Suprapubic skin (tissue), 4 donors: ENCODE results near the gene SLC9C1.

Source experiments
- EP300 ChIP-seq: sonication (generic); formaldehyde crosslinking; IDR thresholded peaks from one replicate; pipeline ENCODE4 v1.6.1; 2017; ENCODE audit warnings: antibody characterized with exemption
- POLR2A ChIP-seq, 2 donors: fragments of 450-650 bp; IDR thresholded peaks; one replicate each; pipeline ENCODE4 v1.6.1; 2017; ENCODE audit warnings: antibody characterized with exemption in 2 of 2, mild to moderate bottlenecking in 2 of 2, moderate library complexity in 2 of 2
- POLR2AphosphoS5 ChIP-seq, 3 donors: sonication (generic); formaldehyde crosslinking; IDR thresholded peaks; one replicate each; pipeline ENCODE4 v1.6.1; 2017; ENCODE audit warnings: antibody characterized with exemption in 3 of 3
- TF ChIP-seq, protein P1 (sequence below), 2 donors: fragments of 200-600 bp in 1 of 2; fragments of 450-650 bp in 1 of 2; sonication (generic) in 1 of 2; IDR thresholded peaks; one replicate each; pipeline ENCODE4 v1.5.1; 2016 to 2019; ENCODE audit warnings: antibody characterized with exemption in 2 of 2, mild to moderate bottlenecking in 1 of 2, moderate library complexity in 1 of 2

DNA sequence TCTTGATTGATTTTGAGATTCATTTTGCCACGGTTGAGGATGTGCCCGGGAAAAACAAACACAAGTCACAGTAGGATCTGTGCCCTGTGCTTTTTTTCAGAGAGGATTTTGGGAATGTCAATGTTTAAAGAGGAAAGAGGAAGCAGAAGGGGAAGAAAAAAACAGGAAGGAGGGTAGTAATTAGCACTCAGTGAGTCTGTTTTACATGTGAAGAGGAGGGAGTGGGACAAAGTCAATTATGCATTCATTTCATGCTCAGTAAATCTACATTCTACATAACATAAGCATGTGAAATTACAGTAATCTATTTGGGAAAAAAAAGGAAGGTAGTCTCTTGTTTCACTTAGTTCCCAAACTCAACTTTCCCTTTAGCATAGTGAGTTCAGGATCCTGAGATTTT, 20.6 kb upstream of the SLC9C1 start:
- TF ChIP-seq POLR2A (IDR thresholded peaks at IDR 0.05) (no peak), POLR2AphosphoS5 (IDR thresholded peaks at IDR 0.05) (no peak), EP300 (no peak)
- TF ChIP-seq, protein P1, sequence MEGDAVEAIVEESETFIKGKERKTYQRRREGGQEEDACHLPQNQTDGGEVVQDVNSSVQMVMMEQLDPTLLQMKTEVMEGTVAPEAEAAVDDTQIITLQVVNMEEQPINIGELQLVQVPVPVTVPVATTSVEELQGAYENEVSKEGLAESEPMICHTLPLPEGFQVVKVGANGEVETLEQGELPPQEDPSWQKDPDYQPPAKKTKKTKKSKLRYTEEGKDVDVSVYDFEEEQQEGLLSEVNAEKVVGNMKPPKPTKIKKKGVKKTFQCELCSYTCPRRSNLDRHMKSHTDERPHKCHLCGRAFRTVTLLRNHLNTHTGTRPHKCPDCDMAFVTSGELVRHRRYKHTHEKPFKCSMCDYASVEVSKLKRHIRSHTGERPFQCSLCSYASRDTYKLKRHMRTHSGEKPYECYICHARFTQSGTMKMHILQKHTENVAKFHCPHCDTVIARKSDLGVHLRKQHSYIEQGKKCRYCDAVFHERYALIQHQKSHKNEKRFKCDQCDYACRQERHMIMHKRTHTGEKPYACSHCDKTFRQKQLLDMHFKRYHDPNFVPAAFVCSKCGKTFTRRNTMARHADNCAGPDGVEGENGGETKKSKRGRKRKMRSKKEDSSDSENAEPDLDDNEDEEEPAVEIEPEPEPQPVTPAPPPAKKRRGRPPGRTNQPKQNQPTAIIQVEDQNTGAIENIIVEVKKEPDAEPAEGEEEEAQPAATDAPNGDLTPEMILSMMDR (IDR thresholded peaks at IDR 0.05): no peak
